ENCODE data around the gene FAM110D.

- TF ChIP-seq POLR2A (IDR thresholded peaks at IDR 0.05), result no peak
- TF ChIP-seq CTCF (IDR thresholded peaks at IDR 0.05), result no peak
Observed at GRCh38 chr1:26197813-26198212, 38.9 kb downstream of the FAM110D start.
